Testis (tissue), 3 donors: ENCODE data around the gene HEXD. TPM values are rescaled to one million over a fixed set of nuclear protein-coding genes. Genes with fewer than 3 reads are reported as not detected.

ENCODE experiments used
- DNase-seq: peaks from one replicate; pipeline ENCODE4 v3.0.0-alpha.2; 2019
- H3K27ac ChIP-seq, 2 donors: fragments of 200-600 bp; sonication (generic); one replicate each; pipeline ENCODE4 v1.5.1; 2019
- H3K27me3 ChIP-seq: fragments of 200-600 bp; sonication (generic); one replicate; pipeline ENCODE4 v1.5.1; 2019
- H3K36me3 ChIP-seq: fragments of 200-600 bp; sonication (generic); one replicate; pipeline ENCODE4 v1.5.1; 2017; ENCODE audit warnings: low read depth; ENCODE audit errors: missing control alignments
- H3K4me1 ChIP-seq: fragments of 200-600 bp; sonication (generic); one replicate; pipeline ENCODE4 v1.5.1; 2019
- H3K4me3 ChIP-seq, 2 donors: fragments of 200-600 bp; sonication (generic); one replicate each; pipeline ENCODE4 v1.5.1; 2017 to 2019
- H3K9me3 ChIP-seq: fragments of 200-600 bp; sonication (generic); one replicate; pipeline ENCODE4 v1.5.1; 2017
- CTCF ChIP-seq, 3 experiments: fragments of 450-650 bp in 2 of 3; fragments of 200-600 bp in 1 of 3; sonication (generic) in 1 of 3; IDR thresholded peaks; one replicate each; pipeline ENCODE4 v1.5.1; 2016 to 2019; ENCODE audit warnings: antibody characterized with exemption in 3 of 3, mild to moderate bottlenecking in 2 of 3, moderate library complexity in 1 of 3
- POLR2A ChIP-seq: fragments of 450-650 bp; IDR thresholded peaks from one replicate; pipeline ENCODE4 v1.6.1; 2017; ENCODE audit warnings: antibody characterized with exemption, mild to moderate bottlenecking, moderate library complexity
- WGBS, 2 donors: methylation state at CpG; one replicate each; pipeline ENCODE4 v1.1.5; 2018; 5-methylcytosine and 5-hydroxymethylcytosine counted together
- intact Hi-C: fragments of 100-400 bp; cut with DNase I; formaldehyde crosslinking; loops from one replicate; pipeline ENCODE4 v1.15.1; 2023; ENCODE audit warnings: low total_unique reads
- polyA plus RNA-seq: library from polyadenylated mRNA; stranded (reverse); fragments of 350-450 nt; fragmentation: Illumina TruSeq; extraction: RNeasy Lipid Tissue Mini Kit (QIAGEN cat#74804); gene quantifications from one replicate; pipeline ENCODE4 v1.2.3, GENCODE V29; 2014; ENCODE audit warnings: low read depth, low replicate concordance; ENCODE audit not compliant: insufficient read depth
- total RNA-seq, 2 donors: library from RNA; depleted of rRNA; stranded (reverse); fragments of >200 nt; gene quantifications; one replicate each; pipeline ENCODE4 v1.2.3, GENCODE V29; 2016

The HEXD gene
- total and polyA plus RNA-seq, 3 donors from 2014 or later: 24.4 to 95.3 (median 90.9) TPM

DNA sequence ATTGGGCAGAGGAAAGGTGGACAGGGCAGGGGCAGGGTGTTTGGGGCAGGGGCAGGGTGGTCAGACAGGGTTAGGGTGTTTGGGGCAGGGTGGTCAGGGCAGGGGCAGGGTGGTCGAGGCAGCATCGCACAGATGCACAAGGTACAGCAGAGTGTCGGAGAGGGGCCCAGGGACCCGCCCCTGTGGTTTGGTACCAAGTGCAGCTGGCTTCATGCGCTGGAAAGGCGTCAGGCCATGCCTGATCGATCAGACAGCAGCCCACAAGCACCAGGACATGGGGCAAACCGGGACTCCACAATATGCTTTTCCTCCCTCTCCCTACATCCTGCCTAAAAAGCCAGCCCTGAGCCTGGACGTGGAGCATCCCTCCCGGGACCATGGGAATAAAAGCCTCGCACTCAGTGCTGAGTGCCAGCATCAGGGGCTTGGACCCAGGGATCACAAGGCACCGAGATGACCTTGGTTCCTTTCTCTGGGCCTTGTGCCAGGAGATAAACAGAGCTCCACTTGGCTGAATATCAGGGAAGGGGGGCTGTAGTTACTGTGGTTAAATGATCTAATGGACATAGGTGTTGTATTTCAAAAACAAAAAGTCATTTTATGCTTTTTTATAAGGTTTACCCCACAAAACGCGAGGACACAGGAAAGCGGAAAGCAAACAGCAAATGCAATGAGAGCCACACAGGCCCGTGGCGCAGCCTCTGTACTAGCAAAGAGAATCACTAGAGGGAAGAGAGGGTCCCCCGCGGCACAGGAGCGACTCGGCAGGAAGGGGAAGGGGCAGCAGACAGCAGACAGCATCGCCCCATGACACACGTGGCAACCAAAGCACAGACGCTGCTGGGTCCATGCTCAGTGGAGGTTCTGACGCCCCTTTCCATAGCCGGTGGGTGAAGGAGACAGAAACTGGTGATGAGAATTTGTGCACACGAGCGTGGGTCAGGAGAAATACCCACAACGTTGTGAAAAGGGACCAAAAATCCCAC lies 5.3 kb upstream of the HEXD start:
- 58 to 72% methylated on average over 27 to 29 of the region's 29 CpGs for WGBS, 2 donors
- Histone ChIP-seq H3K4me1 (peaks cover 6% of the 10 kb centered on the region), H3K4me3 (no peak overlapping the region), H3K27ac (no peak overlapping the region), H3K27me3 (no peaks in the 10 kb centered on the region), H3K36me3 (no peaks in the 10 kb centered on the region), H3K9me3 (no peaks in the 10 kb centered on the region)
- TF ChIP-seq POLR2A: no peak
- no peak for TF ChIP-seq CTCF (IDR thresholded peaks at IDR 0.05)
- intact Hi-C loops: loop anchor here (10.0 kb wide), 1 partner anchor 58 kb away; the partner anchor contains the start of gene TEX19
- no peak for DNase-seq

- H3K27ac ChIP-seq: no peak overlapping the region
- TF ChIP-seq CTCF (IDR thresholded peaks at IDR 0.05) (peak; percentile 53 to 75 (median 61)), POLR2A (no peak)
- H3K9me3 ChIP-seq: no peaks in the 10 kb centered on the region
- no peak overlapping the region for H3K4me3 ChIP-seq
- H3K4me1 ChIP-seq: peaks cover 10% of the 10 kb centered on the region
- H3K36me3 ChIP-seq: no peaks in the 10 kb centered on the region
- H3K27me3 ChIP-seq: no peaks in the 10 kb centered on the region
- 12 to 16% methylated on average over 37 to 38 of the region's 38 CpGs for WGBS, 2 donors
- intact Hi-C loops: loop anchor here (10.0 kb wide), 1 partner anchor 60 kb away; the partner anchor contains the start of gene TEX19
- peak; percentile 80 for DNase-seq
Measured at GRCh38 chr17:82414548-82415281, 3.4 kb upstream of the HEXD start.

- H3K27ac ChIP-seq: no peak overlapping the region
- no peaks in the 10 kb centered on the region for H3K9me3 ChIP-seq
- H3K4me1 ChIP-seq: peaks cover 10% of the 10 kb centered on the region
- H3K36me3 ChIP-seq: no peaks in the 10 kb centered on the region
- TF ChIP-seq CTCF (IDR thresholded peaks at IDR 0.05): no peak
- TF ChIP-seq POLR2A: no peak
- H3K4me3 ChIP-seq: no peak overlapping the region
- whole genome bisulfite sequencing, 2 donors: 78 to 85% methylated on average over 19 to 26 of the region's 26 CpGs
- intact Hi-C loops: loop anchor here (10.0 kb wide), 1 partner anchor 61 kb away; the partner anchor contains the start of gene TEX19
- no peaks in the 10 kb centered on the region for H3K27me3 ChIP-seq
- no peak for DNase-seq
Measured at GRCh38 chr17:82415336-82415735, 2.8 kb upstream of the HEXD start.

DNA sequence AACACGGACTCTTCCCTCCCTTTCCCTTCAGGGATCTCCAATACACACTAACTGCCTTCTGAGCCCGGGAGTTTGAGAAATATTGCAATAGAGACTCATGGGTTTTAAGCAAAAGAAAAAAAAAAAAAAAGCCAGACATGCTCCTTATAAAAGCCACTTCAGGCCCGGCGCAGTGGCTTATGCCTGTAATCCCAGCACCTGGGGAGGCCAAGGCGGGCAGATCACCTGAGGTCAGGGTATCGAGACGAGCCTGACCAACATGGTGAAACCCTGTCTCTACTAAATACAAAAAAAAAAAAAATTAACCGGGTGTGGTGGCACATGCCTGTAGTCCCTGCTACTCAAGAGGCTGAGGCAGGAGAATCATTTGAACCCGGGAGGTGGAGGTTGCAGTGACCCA lies 2.4 kb upstream of the HEXD start:
- no peak overlapping the region for H3K4me3 ChIP-seq
- H3K9me3 ChIP-seq: no peaks in the 10 kb centered on the region
- H3K4me1 ChIP-seq: peaks cover 10% of the 10 kb centered on the region
- no peak for DNase-seq
- 85 to 90% methylated on average over 9 of the region's 9 CpGs for WGBS, 2 donors
- H3K27me3 ChIP-seq: no peaks in the 10 kb centered on the region
- H3K27ac ChIP-seq: no peak overlapping the region
- no peaks in the 10 kb centered on the region for H3K36me3 ChIP-seq
- TF ChIP-seq POLR2A (no peak), CTCF (IDR thresholded peaks at IDR 0.05) (no peak)
- intact Hi-C loops: loop anchor here (10.0 kb wide), 1 partner anchor 61 kb away; the partner anchor contains the start of gene TEX19
